Liver (tissue), 9 donors: ENCODE measurements around the gene UBE2N. TPM values are rescaled to one million over a fixed set of nuclear protein-coding genes. Genes with fewer than 3 reads are reported as not detected.

Source experiments
- DNase-seq: peaks from one replicate; pipeline ENCODE4 v3.0.0-alpha.2; 2017; ENCODE audit warnings: low spot score
- H3K27ac ChIP-seq, 2 donors: one replicate each; pipeline ENCODE4 v1.7.0; 2013; ENCODE audit warnings: inconsistent platforms in 2 of 2, low read length in 2 of 2, control low read depth in 1 of 2, low read depth in 1 of 2, mild to moderate bottlenecking in 1 of 2
- H3K27me3 ChIP-seq, 4 donors: one replicate each; pipeline versions ENCODE4 v1.6.1 to v1.7.0; 2013; ENCODE audit warnings: low read length in 3 of 4, inconsistent platforms in 1 of 4, mild to moderate bottlenecking in 1 of 4, moderate library complexity in 1 of 4; ENCODE audit not compliant: control insufficient read depth in 4 of 4, insufficient read depth in 4 of 4
- H3K36me3 ChIP-seq, 4 donors: one replicate each; pipeline versions ENCODE4 v1.6.1 to v1.7.0; 2013; ENCODE audit warnings: low read length in 3 of 4, mild to moderate bottlenecking in 3 of 4, low read depth in 1 of 4, moderate library complexity in 1 of 4; ENCODE audit not compliant: control insufficient read depth in 4 of 4, insufficient read depth in 3 of 4
- H3K4me1 ChIP-seq, 4 donors: one replicate each; pipeline versions ENCODE4 v1.6.1 to v1.7.0; 2013; ENCODE audit warnings: low read length in 3 of 4, mild to moderate bottlenecking in 3 of 4, moderate library complexity in 1 of 4; ENCODE audit not compliant: control insufficient read depth in 4 of 4, insufficient read depth in 4 of 4
- H3K4me3 ChIP-seq, 3 donors: one replicate each; pipeline versions ENCODE4 v1.6.1 to v1.7.0; 2013; ENCODE audit warnings: low read length in 3 of 3, control low read depth in 1 of 3, low read depth in 1 of 3, mild to moderate bottlenecking in 1 of 3
- H3K9ac ChIP-seq, 2 donors: one replicate each; pipeline ENCODE4 v1.7.0; 2013; ENCODE audit warnings: low read length in 2 of 2, mild to moderate bottlenecking in 2 of 2, moderate library complexity in 2 of 2, control low read depth in 1 of 2, low read depth in 1 of 2
- H3K9me3 ChIP-seq, 4 donors: one replicate each; pipeline versions ENCODE4 v1.6.1 to v1.7.0; 2013; ENCODE audit warnings: low read length in 3 of 4; ENCODE audit not compliant: control insufficient read depth in 4 of 4
- EGR1 ChIP-seq, 2 donors: IDR thresholded peaks; 2 replicates each; pipeline ENCODE4 v1.6.1; 2016 to 2018; ENCODE audit warnings: antibody characterized with exemption in 2 of 2, low read depth in 2 of 2
- FOXA1 ChIP-seq: IDR thresholded peaks from 2 replicates; pipeline ENCODE4 v1.6.1; 2016; ENCODE audit warnings: antibody characterized with exemption
- FOXA2 ChIP-seq: IDR thresholded peaks from 2 replicates; pipeline ENCODE4 v1.6.1; 2016; ENCODE audit warnings: antibody characterized with exemption
- GABPA ChIP-seq, 2 donors: IDR thresholded peaks in 1 of 2; conservative IDR thresholded peaks in 1 of 2; 2 replicates each; pipeline ENCODE4 v1.6.1; 2016; ENCODE audit warnings: antibody characterized with exemption in 2 of 2, mild to moderate bottlenecking in 1 of 2, moderate library complexity in 1 of 2
- HNF4A ChIP-seq, 2 donors: conservative IDR thresholded peaks; 2 replicates each; pipeline ENCODE4 v1.6.1; 2016; ENCODE audit warnings: antibody characterized with exemption in 2 of 2, mild to moderate bottlenecking in 2 of 2
- HNF4G ChIP-seq: IDR thresholded peaks from 2 replicates; pipeline ENCODE4 v1.6.1; 2016; ENCODE audit warnings: antibody characterized with exemption
- JUND ChIP-seq, 2 donors: IDR thresholded peaks; 2 replicates each; pipeline ENCODE4 v1.6.1; 2016; ENCODE audit warnings: antibody characterized with exemption in 2 of 2
- NR2F2 ChIP-seq: IDR thresholded peaks from 2 replicates; pipeline ENCODE4 v1.6.1; 2016; ENCODE audit warnings: antibody characterized with exemption
- RAD21 ChIP-seq, 2 donors: IDR thresholded peaks; 2 replicates each; pipeline ENCODE4 v1.6.1; 2016; ENCODE audit warnings: antibody characterized with exemption in 2 of 2, mild to moderate bottlenecking in 2 of 2
- RXRA ChIP-seq, 2 donors: IDR thresholded peaks; 2 replicates each; pipeline ENCODE4 v1.6.1; 2017 to 2018; ENCODE audit warnings: antibody characterized with exemption in 2 of 2, mild to moderate bottlenecking in 1 of 2
- SP1 ChIP-seq: IDR thresholded peaks from 2 replicates; pipeline ENCODE4 v1.6.1; 2018; ENCODE audit warnings: antibody characterized with exemption, mild to moderate bottlenecking
- TAF1 ChIP-seq: conservative IDR thresholded peaks from 2 replicates; pipeline ENCODE4 v1.6.1; 2016; ENCODE audit warnings: antibody characterized with exemption, mild to moderate bottlenecking
- YY1 ChIP-seq: IDR thresholded peaks from 2 replicates; pipeline ENCODE4 v1.6.1; 2016; ENCODE audit warnings: antibody characterized with exemption, mild to moderate bottlenecking
- WGBS: extraction: QIAGEN DNeasy Blood & Tissue Kit; methylation state at CpG from one replicate; pipeline ENCODE4 v1.1.7; 2013; 5-methylcytosine and 5-hydroxymethylcytosine counted together
- polyA plus RNA-seq, 2 donors: library from polyadenylated mRNA; stranded (reverse) in 1 of 2; unstranded in 1 of 2; fragments of 200-250 nt in 1 of 2; fragments of >200 nt in 1 of 2; fragmentation: Nextera tagmentation in 1 of 2; extraction: Ambion mirVana in 1 of 2; gene quantifications; one replicate each; pipeline versions ENCODE4 v1.2.1 to v1.2.3, GENCODE V29; 2013 to 2015
- total RNA-seq, 2 donors: library from RNA; depleted of rRNA; stranded (reverse); fragments of >200 nt; gene quantifications; one replicate each; pipeline ENCODE4 v1.2.3, GENCODE V29; 2014
- TF ChIP-seq, protein P1 (sequence below): IDR thresholded peaks from 2 replicates; pipeline ENCODE4 v1.6.1; 2016; ENCODE audit warnings: antibody characterized with exemption, mild to moderate bottlenecking
- TF ChIP-seq, protein P2 (sequence below): IDR thresholded peaks from 2 replicates; pipeline ENCODE4 v1.6.1; 2016; ENCODE audit warnings: antibody characterized with exemption
- TF ChIP-seq, protein P3 (sequence below): fragments of 150-350 bp; IDR thresholded peaks from 2 replicates; pipeline ENCODE4 v1.5.1; 2017; ENCODE audit warnings: improper control_type of control experiment, low read depth, low read length; ENCODE audit not compliant: missing input control
- TF ChIP-seq, protein P4 (sequence below): IDR thresholded peaks from 2 replicates; pipeline ENCODE4 v1.6.1; 2016; ENCODE audit warnings: antibody characterized with exemption
- TF ChIP-seq, protein P5 (sequence below): IDR thresholded peaks from 2 replicates; pipeline ENCODE4 v1.6.1; 2016; ENCODE audit warnings: antibody characterized with exemption
- donor health status: healthy.
- donor health status: healthy.
- donor health status: healthy.
- donor health status: healthy.
- donor health status: healthy.

The UBE2N gene, protein sequence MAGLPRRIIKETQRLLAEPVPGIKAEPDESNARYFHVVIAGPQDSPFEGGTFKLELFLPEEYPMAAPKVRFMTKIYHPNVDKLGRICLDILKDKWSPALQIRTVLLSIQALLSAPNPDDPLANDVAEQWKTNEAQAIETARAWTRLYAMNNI
- total RNA-seq: 10 to 100 TPM; 13.9 to 63.7 TPM
- 10 to 100 TPM; 24.7 to 40.4 TPM for polyA plus RNA-seq

DNA sequence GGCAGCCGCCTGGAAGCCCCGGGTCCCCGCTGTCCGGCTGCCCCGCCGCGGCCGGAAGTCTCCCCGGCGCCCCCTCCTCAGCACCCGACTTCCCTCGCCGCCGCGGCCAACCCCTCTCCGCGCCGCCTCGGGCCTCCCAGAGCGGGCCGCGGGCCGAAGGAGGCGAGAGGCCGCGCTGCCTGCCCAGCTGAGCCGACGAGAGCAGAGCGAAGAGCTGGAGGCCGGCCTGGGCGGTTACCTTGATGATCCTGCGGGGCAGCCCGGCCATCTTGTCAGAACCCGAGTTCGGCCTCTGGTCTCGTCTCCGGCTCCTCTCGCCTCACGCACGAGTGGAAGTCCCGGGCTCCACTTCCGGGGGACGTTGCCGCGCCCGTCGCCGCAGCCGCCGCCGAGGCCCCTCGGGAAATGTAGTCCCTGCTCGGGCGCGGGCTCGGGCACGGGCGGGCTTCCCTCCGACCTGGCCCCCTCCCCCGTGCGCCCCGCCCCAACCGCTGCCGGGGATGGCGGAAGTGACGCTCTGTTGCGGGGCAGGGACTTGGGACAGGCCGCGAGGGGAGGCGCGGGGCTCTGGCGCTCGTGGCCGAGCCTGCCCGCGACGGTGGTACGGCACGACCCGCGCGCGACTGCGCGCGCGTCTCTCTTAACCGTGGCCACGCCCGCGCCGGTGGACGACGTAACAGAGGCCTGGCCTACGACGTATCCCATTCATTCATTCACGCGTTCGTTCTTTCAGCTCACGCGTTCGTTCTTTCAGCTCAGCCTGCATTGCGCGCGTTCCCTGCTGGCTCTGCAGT, at the start of gene UBE2N:
TSS of gene UBE2N (minus strand) at position 331 of the 794 bp plus-strand sequence. CDS start at position 268, 63 bp downstream.
- H3K9me3 ChIP-seq: no peaks in the 10 kb centered on the region
- H3K4me1 ChIP-seq: peaks cover 4 to 29% (median 14%) of the 10 kb centered on the region in 4 donors
- no peaks in the 10 kb centered on the region for H3K27me3 ChIP-seq
- H3K36me3 ChIP-seq: no peaks in the 10 kb centered on the region
- peak within 1 kb of the TSS; percentile 74 to 86 for H3K27ac ChIP-seq
- under 1% methylated on average over 105 of the region's 105 CpGs for WGBS
- TF ChIP-seq, protein P1, sequence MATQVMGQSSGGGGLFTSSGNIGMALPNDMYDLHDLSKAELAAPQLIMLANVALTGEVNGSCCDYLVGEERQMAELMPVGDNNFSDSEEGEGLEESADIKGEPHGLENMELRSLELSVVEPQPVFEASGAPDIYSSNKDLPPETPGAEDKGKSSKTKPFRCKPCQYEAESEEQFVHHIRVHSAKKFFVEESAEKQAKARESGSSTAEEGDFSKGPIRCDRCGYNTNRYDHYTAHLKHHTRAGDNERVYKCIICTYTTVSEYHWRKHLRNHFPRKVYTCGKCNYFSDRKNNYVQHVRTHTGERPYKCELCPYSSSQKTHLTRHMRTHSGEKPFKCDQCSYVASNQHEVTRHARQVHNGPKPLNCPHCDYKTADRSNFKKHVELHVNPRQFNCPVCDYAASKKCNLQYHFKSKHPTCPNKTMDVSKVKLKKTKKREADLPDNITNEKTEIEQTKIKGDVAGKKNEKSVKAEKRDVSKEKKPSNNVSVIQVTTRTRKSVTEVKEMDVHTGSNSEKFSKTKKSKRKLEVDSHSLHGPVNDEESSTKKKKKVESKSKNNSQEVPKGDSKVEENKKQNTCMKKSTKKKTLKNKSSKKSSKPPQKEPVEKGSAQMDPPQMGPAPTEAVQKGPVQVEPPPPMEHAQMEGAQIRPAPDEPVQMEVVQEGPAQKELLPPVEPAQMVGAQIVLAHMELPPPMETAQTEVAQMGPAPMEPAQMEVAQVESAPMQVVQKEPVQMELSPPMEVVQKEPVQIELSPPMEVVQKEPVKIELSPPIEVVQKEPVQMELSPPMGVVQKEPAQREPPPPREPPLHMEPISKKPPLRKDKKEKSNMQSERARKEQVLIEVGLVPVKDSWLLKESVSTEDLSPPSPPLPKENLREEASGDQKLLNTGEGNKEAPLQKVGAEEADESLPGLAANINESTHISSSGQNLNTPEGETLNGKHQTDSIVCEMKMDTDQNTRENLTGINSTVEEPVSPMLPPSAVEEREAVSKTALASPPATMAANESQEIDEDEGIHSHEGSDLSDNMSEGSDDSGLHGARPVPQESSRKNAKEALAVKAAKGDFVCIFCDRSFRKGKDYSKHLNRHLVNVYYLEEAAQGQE: no peak
- peak; percentile 10 for TF ChIP-seq FOXA1
- no peak for TF ChIP-seq TAF1
- no peak for TF ChIP-seq RAD21 (IDR thresholded peaks at IDR 0.05)
- no peak for TF ChIP-seq RXRA (IDR thresholded peaks at IDR 0.05)
- no peak for TF ChIP-seq EGR1 (IDR thresholded peaks at IDR 0.05; ENCODE audit: low read depth in 2 of 2)
- TF ChIP-seq JUND (IDR thresholded peaks at IDR 0.05): no peak
- TF ChIP-seq FOXA2: no peak
- TF ChIP-seq NR2F2: no peak
- TF ChIP-seq, protein P2, sequence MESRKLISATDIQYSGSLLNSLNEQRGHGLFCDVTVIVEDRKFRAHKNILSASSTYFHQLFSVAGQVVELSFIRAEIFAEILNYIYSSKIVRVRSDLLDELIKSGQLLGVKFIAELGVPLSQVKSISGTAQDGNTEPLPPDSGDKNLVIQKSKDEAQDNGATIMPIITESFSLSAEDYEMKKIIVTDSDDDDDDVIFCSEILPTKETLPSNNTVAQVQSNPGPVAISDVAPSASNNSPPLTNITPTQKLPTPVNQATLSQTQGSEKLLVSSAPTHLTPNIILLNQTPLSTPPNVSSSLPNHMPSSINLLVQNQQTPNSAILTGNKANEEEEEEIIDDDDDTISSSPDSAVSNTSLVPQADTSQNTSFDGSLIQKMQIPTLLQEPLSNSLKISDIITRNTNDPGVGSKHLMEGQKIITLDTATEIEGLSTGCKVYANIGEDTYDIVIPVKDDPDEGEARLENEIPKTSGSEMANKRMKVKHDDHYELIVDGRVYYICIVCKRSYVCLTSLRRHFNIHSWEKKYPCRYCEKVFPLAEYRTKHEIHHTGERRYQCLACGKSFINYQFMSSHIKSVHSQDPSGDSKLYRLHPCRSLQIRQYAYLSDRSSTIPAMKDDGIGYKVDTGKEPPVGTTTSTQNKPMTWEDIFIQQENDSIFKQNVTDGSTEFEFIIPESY: peak; percentile 57
- TF ChIP-seq GABPA (IDR thresholded peaks at IDR 0.05 in 1 of 2, conservative IDR thresholded peaks at IDR 0.05 in 1 of 2): peak; percentile 56 to 90
- TF ChIP-seq, protein P3, sequence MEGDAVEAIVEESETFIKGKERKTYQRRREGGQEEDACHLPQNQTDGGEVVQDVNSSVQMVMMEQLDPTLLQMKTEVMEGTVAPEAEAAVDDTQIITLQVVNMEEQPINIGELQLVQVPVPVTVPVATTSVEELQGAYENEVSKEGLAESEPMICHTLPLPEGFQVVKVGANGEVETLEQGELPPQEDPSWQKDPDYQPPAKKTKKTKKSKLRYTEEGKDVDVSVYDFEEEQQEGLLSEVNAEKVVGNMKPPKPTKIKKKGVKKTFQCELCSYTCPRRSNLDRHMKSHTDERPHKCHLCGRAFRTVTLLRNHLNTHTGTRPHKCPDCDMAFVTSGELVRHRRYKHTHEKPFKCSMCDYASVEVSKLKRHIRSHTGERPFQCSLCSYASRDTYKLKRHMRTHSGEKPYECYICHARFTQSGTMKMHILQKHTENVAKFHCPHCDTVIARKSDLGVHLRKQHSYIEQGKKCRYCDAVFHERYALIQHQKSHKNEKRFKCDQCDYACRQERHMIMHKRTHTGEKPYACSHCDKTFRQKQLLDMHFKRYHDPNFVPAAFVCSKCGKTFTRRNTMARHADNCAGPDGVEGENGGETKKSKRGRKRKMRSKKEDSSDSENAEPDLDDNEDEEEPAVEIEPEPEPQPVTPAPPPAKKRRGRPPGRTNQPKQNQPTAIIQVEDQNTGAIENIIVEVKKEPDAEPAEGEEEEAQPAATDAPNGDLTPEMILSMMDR: no peak
- TF ChIP-seq HNF4A (conservative IDR thresholded peaks at IDR 0.05): no peak
- TF ChIP-seq, protein P4, sequence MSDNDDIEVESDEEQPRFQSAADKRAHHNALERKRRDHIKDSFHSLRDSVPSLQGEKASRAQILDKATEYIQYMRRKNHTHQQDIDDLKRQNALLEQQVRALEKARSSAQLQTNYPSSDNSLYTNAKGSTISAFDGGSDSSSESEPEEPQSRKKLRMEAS: no peak
- TF ChIP-seq, protein P5, sequence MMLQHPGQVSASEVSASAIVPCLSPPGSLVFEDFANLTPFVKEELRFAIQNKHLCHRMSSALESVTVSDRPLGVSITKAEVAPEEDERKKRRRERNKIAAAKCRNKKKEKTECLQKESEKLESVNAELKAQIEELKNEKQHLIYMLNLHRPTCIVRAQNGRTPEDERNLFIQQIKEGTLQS: no peak
- peak; percentile 24 for TF ChIP-seq SP1
- TF ChIP-seq YY1: peak; percentile 89
- TF ChIP-seq HNF4G: no peak
- peak within 1 kb of the TSS; percentile 83 to 89 for H3K9ac ChIP-seq
- DNase-seq: peak; percentile 95
- peak within 1 kb of the TSS; percentile 74 to 99 (median 92) for H3K4me3 ChIP-seq
